ENCODE data around the gene PXN.
"Not testable (repeated sequence)": the region's sequence is repeated elsewhere in the genome, so short reads cannot be mapped to it uniquely, and the experiment has no call there.

- not testable (repeated sequence) for TF ChIP-seq CTCF (conservative IDR thresholded peaks at IDR 0.05 in 1 of 2, IDR thresholded peaks at IDR 0.05 in 1 of 2; ENCODE audit: extremely low read depth in 1 of 2, insufficient read depth in 1 of 2, low read depth in 1 of 2, low read length in 2 of 2); EZH2 (IDR thresholded peaks at IDR 0.05; ENCODE audit: borderline replicate concordance, low read length)
Observed at GRCh38 chr12:120251364-120252070, 14.0 kb downstream of the PXN start.
